ENCODE results near the gene ZNF30. TPM values are rescaled to one million over a fixed set of nuclear protein-coding genes. Genes with fewer than 3 reads are reported as not detected.

The ZNF30 gene
- total and polyA plus RNA-seq, 4 donors, result 1.3 to 1.8 (median 1.7) TPM

DNA sequence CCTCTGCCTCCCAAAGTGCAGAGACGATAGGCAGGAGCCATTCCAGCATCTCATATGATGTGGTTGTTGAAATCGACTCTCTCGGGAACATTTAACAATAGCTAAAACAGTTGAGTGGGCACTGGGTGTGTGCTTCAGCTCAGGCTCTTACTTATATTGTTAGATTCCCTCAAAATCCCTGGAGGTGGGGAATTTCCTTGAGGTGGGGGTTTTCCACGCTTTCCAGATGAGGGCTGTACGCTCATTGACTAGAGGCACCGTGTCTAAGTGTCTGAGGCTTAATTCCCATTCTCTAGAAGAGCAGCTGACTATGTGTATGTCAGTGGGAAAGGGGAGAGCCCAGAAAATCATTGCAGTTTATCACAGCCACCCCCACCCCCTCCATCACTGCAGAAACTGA lies 62.6 kb downstream of the ZNF30 start:
- Histone ChIP-seq H3K9ac (ENCODE audit: low read depth in 1 of 2, low read length in 2 of 2) (no peak overlapping the region), H3K36me3 (ENCODE audit: control insufficient read depth in 4 of 4, insufficient read depth in 3 of 4, low read depth in 1 of 4, low read length in 3 of 4) (no peaks in the 10 kb centered on the region), H3K4me3 (ENCODE audit: low read depth in 1 of 3, low read length in 3 of 3) (no peak overlapping the region), H3K4me1 (ENCODE audit: control insufficient read depth in 4 of 4, insufficient read depth in 4 of 4, low read length in 3 of 4) (peaks cover 0 to 9% (median 6%) of the 10 kb centered on the region in 4 donors), H3K27me3 (ENCODE audit: control insufficient read depth in 4 of 4, insufficient read depth in 4 of 4, low read length in 3 of 4) (no peaks in the 10 kb centered on the region), H3K27ac (ENCODE audit: low read depth in 1 of 2, low read length in 2 of 2) (no peak overlapping the region), H3K9me3 (ENCODE audit: control insufficient read depth in 4 of 4, low read length in 3 of 4) (no peaks in the 10 kb centered on the region)
- TF ChIP-seq TAF1 (conservative IDR thresholded peaks at IDR 0.05) (no peak), FOXA2 (IDR thresholded peaks at IDR 0.05) (no peak), JUND (IDR thresholded peaks at IDR 0.05) (no peak), GABPA (IDR thresholded peaks at IDR 0.05 in 1 of 2, conservative IDR thresholded peaks at IDR 0.05 in 1 of 2) (no peak)
- WGBS, result 89% methylated on average over 6 of the region's 6 CpGs
- no peak for DNase-seq (ENCODE audit: low spot score)

- no peak for TF ChIP-seq HNF4G (IDR thresholded peaks at IDR 0.05)
- no peak for TF ChIP-seq SP1 (IDR thresholded peaks at IDR 0.05)
- no peaks in the 10 kb centered on the region for H3K36me3 ChIP-seq (ENCODE audit: control insufficient read depth in 4 of 4, insufficient read depth in 3 of 4, low read depth in 1 of 4, low read length in 3 of 4)
- WGBS, result 82% methylated on average over 13 of the region's 13 CpGs
- H3K4me1 ChIP-seq (ENCODE audit: control insufficient read depth in 4 of 4, insufficient read depth in 4 of 4, low read length in 3 of 4), result peaks cover 9 to 17% (median 14%) of the 10 kb centered on the region in 4 donors
- no peak for DNase-seq (ENCODE audit: low spot score)
- no peaks in the 10 kb centered on the region for H3K27me3 ChIP-seq (ENCODE audit: control insufficient read depth in 4 of 4, insufficient read depth in 4 of 4, low read length in 3 of 4)
- no peaks in the 10 kb centered on the region for H3K9me3 ChIP-seq (ENCODE audit: control insufficient read depth in 4 of 4, low read length in 3 of 4)
- no peak overlapping the region for H3K27ac ChIP-seq (ENCODE audit: low read depth in 1 of 2, low read length in 2 of 2)
- H3K9ac ChIP-seq (ENCODE audit: low read depth in 1 of 2, low read length in 2 of 2), result no peak overlapping the region
- no peak overlapping the region for H3K4me3 ChIP-seq (ENCODE audit: low read depth in 1 of 3, low read length in 3 of 3)
These were observed 64.0 kb downstream of the ZNF30 start for GRCh38 chr19:34990578-34991192.

DNA sequence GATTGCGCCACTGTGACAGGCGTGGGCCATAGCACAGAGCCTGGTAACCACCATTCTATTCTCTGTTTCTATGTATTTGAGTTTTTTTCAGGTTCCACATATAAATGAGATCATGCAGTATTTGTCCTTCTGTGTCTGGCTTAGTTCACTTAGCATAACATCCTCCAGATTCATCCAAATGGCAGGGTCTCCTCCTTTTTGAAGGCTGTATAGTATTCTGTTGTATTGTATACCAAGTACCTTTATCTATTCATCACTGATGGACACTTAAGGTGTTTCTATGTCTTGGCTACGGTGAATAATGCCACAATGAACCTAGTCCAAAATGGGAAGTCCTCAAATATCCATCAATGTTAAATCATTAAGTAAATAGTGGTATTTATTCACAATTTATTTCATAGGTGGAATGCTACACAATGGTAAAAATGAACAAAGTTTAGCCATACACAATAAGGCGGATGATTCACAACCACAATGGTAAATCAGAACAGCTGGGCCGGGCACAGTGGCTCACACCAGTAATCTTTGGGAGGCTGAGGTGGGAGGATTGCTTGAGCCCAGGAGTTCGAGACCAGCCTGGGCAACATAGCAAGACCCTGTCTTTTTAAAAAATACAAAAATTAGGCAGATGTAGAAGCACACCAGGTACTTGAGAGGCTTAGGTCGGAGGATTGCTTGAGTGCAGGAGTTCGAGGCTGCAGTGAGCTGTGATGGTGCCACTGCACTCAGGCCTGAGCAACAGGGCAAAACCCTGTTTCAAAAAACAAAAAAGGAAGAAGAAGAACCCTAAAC lies 65.0 kb downstream of the ZNF30 start:
- Histone ChIP-seq H3K36me3 (ENCODE audit: control insufficient read depth in 4 of 4, insufficient read depth in 3 of 4, low read depth in 1 of 4, low read length in 3 of 4) (no peaks in the 10 kb centered on the region), H3K27ac (ENCODE audit: low read depth in 1 of 2, low read length in 2 of 2) (no peak overlapping the region), H3K4me1 (ENCODE audit: control insufficient read depth in 4 of 4, insufficient read depth in 4 of 4, low read length in 3 of 4) (peaks cover 10 to 17% (median 13%) of the 10 kb centered on the region in 4 donors), H3K9me3 (ENCODE audit: control insufficient read depth in 4 of 4, low read length in 3 of 4) (no peaks in the 10 kb centered on the region), H3K9ac (ENCODE audit: low read depth in 1 of 2, low read length in 2 of 2) (no peak overlapping the region), H3K4me3 (ENCODE audit: low read depth in 1 of 3, low read length in 3 of 3) (no peak overlapping the region), H3K27me3 (ENCODE audit: control insufficient read depth in 4 of 4, insufficient read depth in 4 of 4, low read length in 3 of 4) (no peaks in the 10 kb centered on the region)
- no peak for DNase-seq (ENCODE audit: low spot score)
- TF ChIP-seq MAX (IDR thresholded peaks at IDR 0.05) (no peak), NR2F2 (IDR thresholded peaks at IDR 0.05) (no peak), RXRA (IDR thresholded peaks at IDR 0.05) (no peak), HNF4A (conservative IDR thresholded peaks at IDR 0.05) (no peak), JUND (IDR thresholded peaks at IDR 0.05) (no peak), GABPA (IDR thresholded peaks at IDR 0.05 in 1 of 2, conservative IDR thresholded peaks at IDR 0.05 in 1 of 2) (no peak), SP1 (IDR thresholded peaks at IDR 0.05) (no peak), HNF4G (IDR thresholded peaks at IDR 0.05) (no peak), EGR1 (IDR thresholded peaks at IDR 0.05; ENCODE audit: low read depth in 2 of 2) (no peak), ZBTB33 (IDR thresholded peaks at IDR 0.05) (no peak), FOXA1 (IDR thresholded peaks at IDR 0.05) (no peak), ATF3 (IDR thresholded peaks at IDR 0.05) (no peak), TAF1 (conservative IDR thresholded peaks at IDR 0.05) (no peak), YY1 (IDR thresholded peaks at IDR 0.05) (no peak), RAD21 (IDR thresholded peaks at IDR 0.05) (no peak), FOXA2 (IDR thresholded peaks at IDR 0.05) (no peak)
- TF ChIP-seq, protein P1, sequence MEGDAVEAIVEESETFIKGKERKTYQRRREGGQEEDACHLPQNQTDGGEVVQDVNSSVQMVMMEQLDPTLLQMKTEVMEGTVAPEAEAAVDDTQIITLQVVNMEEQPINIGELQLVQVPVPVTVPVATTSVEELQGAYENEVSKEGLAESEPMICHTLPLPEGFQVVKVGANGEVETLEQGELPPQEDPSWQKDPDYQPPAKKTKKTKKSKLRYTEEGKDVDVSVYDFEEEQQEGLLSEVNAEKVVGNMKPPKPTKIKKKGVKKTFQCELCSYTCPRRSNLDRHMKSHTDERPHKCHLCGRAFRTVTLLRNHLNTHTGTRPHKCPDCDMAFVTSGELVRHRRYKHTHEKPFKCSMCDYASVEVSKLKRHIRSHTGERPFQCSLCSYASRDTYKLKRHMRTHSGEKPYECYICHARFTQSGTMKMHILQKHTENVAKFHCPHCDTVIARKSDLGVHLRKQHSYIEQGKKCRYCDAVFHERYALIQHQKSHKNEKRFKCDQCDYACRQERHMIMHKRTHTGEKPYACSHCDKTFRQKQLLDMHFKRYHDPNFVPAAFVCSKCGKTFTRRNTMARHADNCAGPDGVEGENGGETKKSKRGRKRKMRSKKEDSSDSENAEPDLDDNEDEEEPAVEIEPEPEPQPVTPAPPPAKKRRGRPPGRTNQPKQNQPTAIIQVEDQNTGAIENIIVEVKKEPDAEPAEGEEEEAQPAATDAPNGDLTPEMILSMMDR (IDR thresholded peaks at IDR 0.05; ENCODE audit: low read depth, low read length, missing input control), result no peak
- TF ChIP-seq, protein P2, sequence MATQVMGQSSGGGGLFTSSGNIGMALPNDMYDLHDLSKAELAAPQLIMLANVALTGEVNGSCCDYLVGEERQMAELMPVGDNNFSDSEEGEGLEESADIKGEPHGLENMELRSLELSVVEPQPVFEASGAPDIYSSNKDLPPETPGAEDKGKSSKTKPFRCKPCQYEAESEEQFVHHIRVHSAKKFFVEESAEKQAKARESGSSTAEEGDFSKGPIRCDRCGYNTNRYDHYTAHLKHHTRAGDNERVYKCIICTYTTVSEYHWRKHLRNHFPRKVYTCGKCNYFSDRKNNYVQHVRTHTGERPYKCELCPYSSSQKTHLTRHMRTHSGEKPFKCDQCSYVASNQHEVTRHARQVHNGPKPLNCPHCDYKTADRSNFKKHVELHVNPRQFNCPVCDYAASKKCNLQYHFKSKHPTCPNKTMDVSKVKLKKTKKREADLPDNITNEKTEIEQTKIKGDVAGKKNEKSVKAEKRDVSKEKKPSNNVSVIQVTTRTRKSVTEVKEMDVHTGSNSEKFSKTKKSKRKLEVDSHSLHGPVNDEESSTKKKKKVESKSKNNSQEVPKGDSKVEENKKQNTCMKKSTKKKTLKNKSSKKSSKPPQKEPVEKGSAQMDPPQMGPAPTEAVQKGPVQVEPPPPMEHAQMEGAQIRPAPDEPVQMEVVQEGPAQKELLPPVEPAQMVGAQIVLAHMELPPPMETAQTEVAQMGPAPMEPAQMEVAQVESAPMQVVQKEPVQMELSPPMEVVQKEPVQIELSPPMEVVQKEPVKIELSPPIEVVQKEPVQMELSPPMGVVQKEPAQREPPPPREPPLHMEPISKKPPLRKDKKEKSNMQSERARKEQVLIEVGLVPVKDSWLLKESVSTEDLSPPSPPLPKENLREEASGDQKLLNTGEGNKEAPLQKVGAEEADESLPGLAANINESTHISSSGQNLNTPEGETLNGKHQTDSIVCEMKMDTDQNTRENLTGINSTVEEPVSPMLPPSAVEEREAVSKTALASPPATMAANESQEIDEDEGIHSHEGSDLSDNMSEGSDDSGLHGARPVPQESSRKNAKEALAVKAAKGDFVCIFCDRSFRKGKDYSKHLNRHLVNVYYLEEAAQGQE (IDR thresholded peaks at IDR 0.05), result no peak
- 95% methylated on average over 8 of the region's 8 CpGs for WGBS
